HTR-8/SVneo (cell line): ENCODE data around the gene NCOA7.
"Not testable (repeated sequence)": the region's sequence is repeated elsewhere in the genome, so short reads cannot be mapped to it uniquely, and the experiment has no call there.

Source experiments
- DNase-seq: peaks from one replicate; pipeline ENCODE4 v3.0.0; 2011; ENCODE audit warnings: low spot score, mixed read lengths; ENCODE audit not compliant: insufficient read length
- FAIRE-seq: peaks from 2 replicates; lab custom pipeline; 2011; peaks lifted over from hg19 to GRCh38; lab: Jason Lieb, UNC

The NCOA7 gene

GRCh38 chr6:125939026-125939425, 148.3 kb downstream of the NCOA7 start:
- DNase-seq (no peak), FAIRE-seq (no peak)

- FAIRE-seq (no peak), DNase-seq (no peak)
These were observed 149.0 kb downstream of the NCOA7 start for GRCh38 chr6:125939791-125940190.

GRCh38 chr6:125940247-125941041, 149.7 kb downstream of the NCOA7 start:
- no peak for DNase-seq
- no peak for FAIRE-seq

- FAIRE-seq (no peak), DNase-seq (no peak)
These were observed 152.1 kb downstream of the NCOA7 start for GRCh38 chr6:125942672-125943527.

- DNase-seq (no peak), FAIRE-seq (no peak)
These were observed 153.0 kb downstream of the NCOA7 start for GRCh38 chr6:125943528-125944433.

GRCh38 chr6:125944434-125944816, 153.7 kb downstream of the NCOA7 start:
- FAIRE-seq (no peak), DNase-seq (no peak)

GRCh38 chr6:125944896-125945295, 154.1 kb downstream of the NCOA7 start:
- no peak for DNase-seq
- FAIRE-seq, result no peak

GRCh38 chr6:125945378-125946141, 154.8 kb downstream of the NCOA7 start:
- DNase-seq (no peak), FAIRE-seq (no peak)

- no peak for DNase-seq
- FAIRE-seq, result no peak
These were observed 156.9 kb downstream of the NCOA7 start for GRCh38 chr6:125947615-125948014.

- FAIRE-seq, result no peak
- no peak for DNase-seq
These were observed 157.7 kb downstream of the NCOA7 start for GRCh38 chr6:125948455-125948854.

- no peak for DNase-seq
- no peak for FAIRE-seq
These were observed 158.3 kb downstream of the NCOA7 start for GRCh38 chr6:125949069-125949468.

- FAIRE-seq, result no peak
- peak; percentile 17 for DNase-seq
These were observed 159.5 kb downstream of the NCOA7 start for GRCh38 chr6:125950293-125950692.

- FAIRE-seq, DNase-seq: not testable (repeated sequence)
These were observed 160.0 kb downstream of the NCOA7 start for GRCh38 chr6:125950716-125951115.

- FAIRE-seq (no peak), DNase-seq (no peak)
These were observed 160.6 kb downstream of the NCOA7 start for GRCh38 chr6:125951323-125951722.

- DNase-seq (peak; percentile 28), FAIRE-seq (no peak)
These were observed 162.2 kb downstream of the NCOA7 start for GRCh38 chr6:125952764-125953501.

GRCh38 chr6:125953502-125953875, 162.7 kb downstream of the NCOA7 start:
- peak; percentile 68 for FAIRE-seq
- no peak for DNase-seq

- FAIRE-seq (no peak), DNase-seq (no peak)
These were observed 164.1 kb downstream of the NCOA7 start for GRCh38 chr6:125954735-125955339.

- no peak for DNase-seq
- no peak for FAIRE-seq
These were observed 165.2 kb downstream of the NCOA7 start for GRCh38 chr6:125955973-125956372.
